Dendritic cell treated with granulocyte-macrophage colony-stimulating factor and Interleukin-4, amounts not matched to agents 40 ng/mL and 50 ng/mL, for 4 days (primary cell): Measurements from ENCODE around the gene PSD.

ENCODE experiments used
- H3K27ac Mint-ChIP-seq: one replicate; pipeline ENCODE4 v1.8.0; 2022; ENCODE audit warnings: mild to moderate bottlenecking, mixed read lengths
- H3K27me3 Mint-ChIP-seq: one replicate; pipeline ENCODE4 v1.8.0; 2022; ENCODE audit warnings: mild to moderate bottlenecking, mixed read lengths
- H3K36me3 Mint-ChIP-seq: one replicate; pipeline ENCODE4 v1.8.0; 2022; ENCODE audit warnings: low read depth, mixed read lengths
- H3K4me1 Mint-ChIP-seq: one replicate; pipeline ENCODE4 v1.8.0; 2022; ENCODE audit warnings: low read depth, mixed read lengths
- H3K4me3 Mint-ChIP-seq: one replicate; pipeline ENCODE4 v1.8.0; 2022; ENCODE audit warnings: mild to moderate bottlenecking, moderate library complexity, mixed read lengths
- H3K9me3 Mint-ChIP-seq: one replicate; pipeline ENCODE4 v1.8.0; 2022; ENCODE audit warnings: mixed read lengths
- intact Hi-C: fragments of 100-400 bp; cut with micrococcal nuclease; formaldehyde crosslinking; loops from one replicate; pipeline ENCODE4 v1.15.0; 2022

PSD gene

GRCh38 chr10:102452672-102453340 is 34.2 kb upstream of the PSD start:
- H3K9me3 Mint-ChIP-seq: no peaks in the 10 kb centered on the region
- no peaks in the 10 kb centered on the region for H3K27me3 Mint-ChIP-seq
- H3K4me3 Mint-ChIP-seq: peak overlapping the region; percentile 61
- H3K36me3 Mint-ChIP-seq: peaks cover 11% of the 10 kb centered on the region
- intact Hi-C loops: loop anchor here (1.0 to 2.0 kb wide), 2 partner anchors 20 to 26 kb away; partner anchors contain the start of gene CUEDC2
- H3K4me1 Mint-ChIP-seq: peaks cover 61% of the 10 kb centered on the region
- H3K27ac Mint-ChIP-seq: peak overlapping the region; percentile 89

- intact Hi-C loops: no loop called here
- peak within 1 kb of the TSS; percentile 83 for H3K4me3 Mint-ChIP-seq
Observed at GRCh38 chr10:102451105-102451969, 32.8 kb upstream of the PSD start, which contains the start of gene C10orf95. Gene C10orf95 (minus strand): TSS chr10:102451543. CDS start chr10:102451093, 450 bp downstream.

GRCh38 chr10:102450374-102451104 is 32.0 kb upstream of the PSD start:
- Mint-ChIP-seq H3K36me3 (peaks cover 11% of the 10 kb centered on the region), H3K4me1 (peaks cover 52% of the 10 kb centered on the region), H3K4me3 (peak overlapping the region; percentile 83), H3K27ac (peak overlapping the region; percentile 89), H3K9me3 (no peaks in the 10 kb centered on the region), H3K27me3 (no peaks in the 10 kb centered on the region)
- intact Hi-C loops: no loop called here

More at GRCh38 chr10:102451105-102451969, 32.8 kb upstream of the PSD start, which contains the start of gene C10orf95:
- no peaks in the 10 kb centered on the region for H3K27me3 Mint-ChIP-seq
- H3K27ac Mint-ChIP-seq: peak within 1 kb of the TSS; percentile 89
- H3K36me3 Mint-ChIP-seq: peaks cover 11% of the 10 kb centered on the region
- H3K9me3 Mint-ChIP-seq: no peaks in the 10 kb centered on the region
- H3K4me1 Mint-ChIP-seq: peaks cover 59% of the 10 kb centered on the region

- Mint-ChIP-seq H3K4me3 (peak overlapping the region; percentile 83), H3K4me1 (peaks cover 52% of the 10 kb centered on the region), H3K27ac (peak overlapping the region; percentile 87), H3K9me3 (no peaks in the 10 kb centered on the region), H3K36me3 (peaks cover 11% of the 10 kb centered on the region), H3K27me3 (no peaks in the 10 kb centered on the region)
- intact Hi-C loops: no loop called here
Observed at GRCh38 chr10:102450124-102450373, 31.5 kb upstream of the PSD start.

- peaks cover 11% of the 10 kb centered on the region for H3K36me3 Mint-ChIP-seq
- H3K27ac Mint-ChIP-seq: peak overlapping the region; percentile 87
- no peaks in the 10 kb centered on the region for H3K27me3 Mint-ChIP-seq
- peak overlapping the region; percentile 83 for H3K4me3 Mint-ChIP-seq
- peaks cover 48% of the 10 kb centered on the region for H3K4me1 Mint-ChIP-seq
- intact Hi-C loops: no loop called here
- no peaks in the 10 kb centered on the region for H3K9me3 Mint-ChIP-seq
Observed at GRCh38 chr10:102449321-102450123, 30.9 kb upstream of the PSD start.

GRCh38 chr10:102444851-102445250 is 26.3 kb upstream of the PSD start:
- no peak overlapping the region for H3K4me3 Mint-ChIP-seq
- peaks cover 27% of the 10 kb centered on the region for H3K4me1 Mint-ChIP-seq
- intact Hi-C loops: no loop called here
- H3K36me3 Mint-ChIP-seq: peaks cover 13% of the 10 kb centered on the region
- no peak overlapping the region for H3K27ac Mint-ChIP-seq
- H3K9me3 Mint-ChIP-seq: no peaks in the 10 kb centered on the region
- no peaks in the 10 kb centered on the region for H3K27me3 Mint-ChIP-seq

GRCh38 chr10:102438374-102438773 is 19.8 kb upstream of the PSD start:
- H3K36me3 Mint-ChIP-seq: peaks cover 26% of the 10 kb centered on the region
- H3K9me3 Mint-ChIP-seq: no peaks in the 10 kb centered on the region
- peaks cover 65% of the 10 kb centered on the region for H3K4me1 Mint-ChIP-seq
- peak overlapping the region; percentile 65 for H3K27ac Mint-ChIP-seq
- intact Hi-C loops: no loop called here
- H3K27me3 Mint-ChIP-seq: no peaks in the 10 kb centered on the region
- peak overlapping the region; percentile 75 for H3K4me3 Mint-ChIP-seq

GRCh38 chr10:102437515-102437914 is 18.9 kb upstream of the PSD start:
- Mint-ChIP-seq H3K4me1 (peaks cover 74% of the 10 kb centered on the region), H3K4me3 (peak overlapping the region; percentile 75), H3K36me3 (peaks cover 27% of the 10 kb centered on the region), H3K9me3 (no peaks in the 10 kb centered on the region), H3K27ac (peak overlapping the region; percentile 65), H3K27me3 (no peaks in the 10 kb centered on the region)
- intact Hi-C loops: no loop called here

GRCh38 chr10:102436312-102436711 is 17.7 kb upstream of the PSD start:
- H3K36me3 Mint-ChIP-seq: peaks cover 39% of the 10 kb centered on the region
- intact Hi-C loops: no loop called here
- H3K9me3 Mint-ChIP-seq: no peaks in the 10 kb centered on the region
- peak overlapping the region; percentile 87 for H3K27ac Mint-ChIP-seq
- H3K4me3 Mint-ChIP-seq: peak overlapping the region; percentile 75
- peaks cover 75% of the 10 kb centered on the region for H3K4me1 Mint-ChIP-seq
- H3K27me3 Mint-ChIP-seq: no peaks in the 10 kb centered on the region

GRCh38 chr10:102435529-102436233 is 17.1 kb upstream of the PSD start:
- no peaks in the 10 kb centered on the region for H3K9me3 Mint-ChIP-seq
- H3K4me1 Mint-ChIP-seq: peaks cover 69% of the 10 kb centered on the region
- peaks cover 39% of the 10 kb centered on the region for H3K36me3 Mint-ChIP-seq
- intact Hi-C loops: loop anchor here (2.0 kb wide), 1 partner anchor 67 kb away; the partner anchor contains the start of genes ACTR1A and SUFU
- no peaks in the 10 kb centered on the region for H3K27me3 Mint-ChIP-seq
- H3K4me3 Mint-ChIP-seq: peak overlapping the region; percentile 75
- H3K27ac Mint-ChIP-seq: peak overlapping the region; percentile 87

GRCh38 chr10:102435133-102435497 is 16.5 kb upstream of the PSD start:
- H3K4me3 Mint-ChIP-seq: peak overlapping the region; percentile 75
- H3K9me3 Mint-ChIP-seq: no peaks in the 10 kb centered on the region
- intact Hi-C loops: loop anchor here (2.0 kb wide), 1 partner anchor 68 kb away; the partner anchor contains the start of genes ACTR1A and SUFU
- H3K27ac Mint-ChIP-seq: peak overlapping the region; percentile 87
- peaks cover 39% of the 10 kb centered on the region for H3K36me3 Mint-ChIP-seq
- H3K27me3 Mint-ChIP-seq: no peaks in the 10 kb centered on the region
- peaks cover 67% of the 10 kb centered on the region for H3K4me1 Mint-ChIP-seq

- Mint-ChIP-seq H3K27me3 (no peaks in the 10 kb centered on the region), H3K4me1 (peaks cover 67% of the 10 kb centered on the region), H3K4me3 (peak overlapping the region; percentile 75), H3K27ac (peak overlapping the region; percentile 87), H3K36me3 (peaks cover 39% of the 10 kb centered on the region), H3K9me3 (no peaks in the 10 kb centered on the region)
- intact Hi-C loops: loop anchor here (2.0 kb wide), 1 partner anchor 68 kb away; the partner anchor contains the start of genes ACTR1A and SUFU
Observed at GRCh38 chr10:102434394-102435132, 16.0 kb upstream of the PSD start.
